H9 (cell line): Measurements from ENCODE around the gene PTK7. TPM values are rescaled to one million over a fixed set of nuclear protein-coding genes. Genes with fewer than 3 reads are reported as not detected.

ENCODE experiments used
- DNase-seq: peaks from one replicate; pipeline ENCODE4 v3.0.0-alpha.2; 2017
- H2AFZ ChIP-seq: one replicate; pipeline ENCODE4 v1.6.1; 2013; ENCODE audit warnings: mild to moderate bottlenecking, low read length, control low read depth, moderate library complexity
- H2AK5ac ChIP-seq: 2 replicates; pipeline ENCODE4 v1.6.1; 2013; ENCODE audit warnings: low read length, control low read depth, mixed read lengths; ENCODE audit not compliant: insufficient read length
- H2BK120ac ChIP-seq: one replicate; pipeline ENCODE4 v1.6.1; 2013; ENCODE audit warnings: low read depth, mild to moderate bottlenecking, low read length, control low read depth, inconsistent platforms; ENCODE audit not compliant: poor library complexity, severe bottlenecking
- H2BK12ac ChIP-seq: 2 replicates; pipeline ENCODE4 v1.6.1; 2013; ENCODE audit warnings: low read length, control low read depth, mixed read lengths, low read depth; ENCODE audit not compliant: insufficient read length
- H2BK15ac ChIP-seq: 2 replicates; pipeline ENCODE4 v1.6.1; 2013; ENCODE audit warnings: low read depth, low read length, control low read depth
- H2BK20ac ChIP-seq: one replicate; pipeline ENCODE4 v1.6.1; 2013; ENCODE audit warnings: low read depth, mild to moderate bottlenecking, low read length, control low read depth, inconsistent platforms; ENCODE audit not compliant: poor library complexity, severe bottlenecking
- H2BK5ac ChIP-seq: 2 replicates; pipeline ENCODE4 v1.6.1; 2013; ENCODE audit warnings: low read length, control low read depth, mixed read lengths; ENCODE audit not compliant: insufficient read length
- H3K14ac ChIP-seq: 2 replicates; pipeline ENCODE4 v1.6.1; 2013; ENCODE audit warnings: low read length, control low read depth; ENCODE audit not compliant: insufficient read depth
- H3K18ac ChIP-seq: 2 replicates; pipeline ENCODE4 v1.6.1; 2013; ENCODE audit warnings: low read depth, mild to moderate bottlenecking, mixed read lengths, low read length, control low read depth; ENCODE audit not compliant: insufficient read length
- H3K23ac ChIP-seq: 2 replicates; pipeline ENCODE4 v1.6.1; 2013; ENCODE audit warnings: low read length, control low read depth, mixed read lengths, low read depth; ENCODE audit not compliant: insufficient read length
- H3K23me2 ChIP-seq: 2 replicates; pipeline ENCODE4 v1.6.1; 2013; ENCODE audit warnings: low read depth, mild to moderate bottlenecking, mixed read lengths, low read length, control low read depth; ENCODE audit not compliant: insufficient read length, poor library complexity, severe bottlenecking
- H3K27ac ChIP-seq: 2 replicates; pipeline ENCODE4 v1.5.1; 2013; ENCODE audit warnings: low read length, control low read depth, mixed read lengths, low read depth; ENCODE audit not compliant: insufficient read length
- H3K27me3 ChIP-seq: 2 replicates; pipeline ENCODE4 v1.6.1; 2013; ENCODE audit warnings: low read length, control low read depth, inconsistent platforms; ENCODE audit not compliant: insufficient read depth
- H3K4ac ChIP-seq: 2 replicates; pipeline ENCODE4 v1.6.1; 2013; ENCODE audit warnings: low read depth, mild to moderate bottlenecking, control low read depth, inconsistent platforms, low read length, moderate library complexity
- H3K4me1 ChIP-seq: 2 replicates; pipeline ENCODE4 v1.6.1; 2013; ENCODE audit warnings: low read length, control low read depth, inconsistent platforms; ENCODE audit not compliant: insufficient read depth
- H3K4me2 ChIP-seq: 2 replicates; pipeline ENCODE4 v1.6.1; 2013; ENCODE audit warnings: low read length, control low read depth, mixed read lengths; ENCODE audit not compliant: insufficient read length, insufficient read depth
- H3K56ac ChIP-seq: 2 replicates; pipeline ENCODE4 v1.6.1; 2013; ENCODE audit warnings: low read depth, mild to moderate bottlenecking, mixed read lengths, low read length, control low read depth; ENCODE audit not compliant: insufficient read length
- H3K79me1 ChIP-seq: 2 replicates; pipeline ENCODE4 v1.6.1; 2013; ENCODE audit warnings: low read depth, mild to moderate bottlenecking, moderate library complexity, low read length, control low read depth, inconsistent platforms; ENCODE audit not compliant: insufficient read depth, poor library complexity, severe bottlenecking
- H3K79me2 ChIP-seq: 2 replicates; pipeline ENCODE4 v1.6.1; 2013; ENCODE audit warnings: low read length, control low read depth, inconsistent platforms; ENCODE audit not compliant: insufficient read depth
- H3K9ac ChIP-seq: 2 replicates; pipeline ENCODE4 v1.6.1; 2013; ENCODE audit warnings: low read length, control low read depth, mixed read lengths; ENCODE audit not compliant: insufficient read length; ENCODE audit errors: extremely low read depth
- H3K9me3 ChIP-seq: one replicate; pipeline ENCODE4 v1.6.1; 2013; ENCODE audit warnings: low read depth, low read length, inconsistent platforms; ENCODE audit not compliant: control insufficient read depth
- H3T11ph ChIP-seq: one replicate; pipeline ENCODE4 v1.6.1; 2013; ENCODE audit warnings: mild to moderate bottlenecking, low read length, control low read depth, inconsistent platforms
- H4K20me1 ChIP-seq: one replicate; pipeline ENCODE4 v1.6.1; 2013; ENCODE audit not compliant: control insufficient read depth, insufficient read length, insufficient read depth
- H4K5ac ChIP-seq: 2 replicates; pipeline ENCODE4 v1.6.1; 2013; ENCODE audit warnings: low read depth, mild to moderate bottlenecking, mixed read lengths, low read length, control low read depth; ENCODE audit not compliant: insufficient read length
- H4K8ac ChIP-seq: replicated peaks from 2 replicates; pipeline ENCODE4 v1.6.1; 2013; ENCODE audit warnings: low read length, control low read depth, mixed read lengths, low read depth; ENCODE audit not compliant: insufficient read length
- H4K91ac ChIP-seq: 2 replicates; pipeline ENCODE4 v1.6.1; 2013; ENCODE audit warnings: low read depth, mild to moderate bottlenecking, moderate library complexity, mixed read lengths, low read length, control low read depth; ENCODE audit not compliant: insufficient read length
- H3K27ac Mint-ChIP-seq, 3 experiments: 2 replicates in 2 of 3; 3 replicates in 1 of 3; pipeline ENCODE4 v1.8.0; 2020 to 2021; ENCODE audit warnings: mixed read lengths in 3 of 3, mild to moderate bottlenecking in 1 of 3, moderate library complexity in 1 of 3
- H3K27me3 Mint-ChIP-seq: 2 replicates; pipeline ENCODE4 v1.8.0; 2021; ENCODE audit warnings: low read depth, mild to moderate bottlenecking, moderate library complexity, mixed read lengths
- H3K36me3 Mint-ChIP-seq, 3 experiments: 2 replicates in 2 of 3; 3 replicates in 1 of 3; pipeline ENCODE4 v1.8.0; 2020 to 2021; ENCODE audit warnings: low read depth in 3 of 3, mixed read lengths in 3 of 3; ENCODE audit not compliant: insufficient read depth in 1 of 3
- H3K4me1 Mint-ChIP-seq, 2 experiments: 2 replicates each; pipeline ENCODE4 v1.8.0; 2020; ENCODE audit warnings: mixed read lengths in 2 of 2
- H3K4me3 Mint-ChIP-seq, 2 experiments: 2 replicates in 1 of 2; 3 replicates in 1 of 2; pipeline ENCODE4 v1.8.0; 2020 to 2021; ENCODE audit warnings: mild to moderate bottlenecking in 2 of 2, mixed read lengths in 2 of 2, moderate library complexity in 1 of 2
- H3K9me3 Mint-ChIP-seq, 2 experiments: 2 replicates in 1 of 2; 3 replicates in 1 of 2; pipeline ENCODE4 v1.8.0; 2020; ENCODE audit warnings: mild to moderate bottlenecking in 2 of 2, mixed read lengths in 2 of 2, moderate library complexity in 1 of 2
- WGBS: extraction: QIAGEN DNeasy Blood & Tissue Kit; methylation state at CpG from one replicate; pipeline ENCODE4 v1.1.7; 2013; ENCODE audit warnings: missing lambda C conversion rate, low lambda C conversion rate, mixed read lengths; ENCODE audit not compliant: insufficient read length; ENCODE audit errors: extremely low coverage; 5-methylcytosine and 5-hydroxymethylcytosine counted together
- total RNA-seq: library from RNA; stranded (reverse); gene quantifications from 2 replicates; pipeline ENCODE4 v1.2.1, GENCODE V29; 2021
- TF ChIP-seq, protein P1 (sequence below): fragments of 200-600 bp; sonication (generic); conservative IDR thresholded peaks from 3 replicates; pipeline ENCODE4 v1.8.0; 2021; ENCODE audit warnings: antibody characterized with exemption, mild to moderate bottlenecking

The PTK7 gene
- total RNA-seq, 1 experiment from 2014 or later = 128 TPM

GRCh38 chr6:43200541-43200940 lies 124.4 kb downstream of the PTK7 start:
- no peak for DNase-seq
- Mint-ChIP-seq H3K4me1 (peaks cover 4 to 10% of the 10 kb centered on the region in 2 experiments; a peak in 3 of 4 replicates), H3K9me3 (no peaks in the 10 kb centered on the region), H3K27me3 (no peaks in the 10 kb centered on the region; the same call in 1 of the 2 replicates), H3K27ac (peak overlapping the region in 1 of 3 experiments; percentile 69; a peak in 3 of 7 replicates), H3K4me3 (no peak overlapping the region), H3K36me3 (peaks cover 1 to 9% (median 4%) of the 10 kb centered on the region in 3 experiments; a peak in 5 of 7 replicates)
- Histone ChIP-seq H3K27me3 (no peaks in the 10 kb centered on the region), H2AFZ (no peak overlapping the region), H3K56ac (no peak overlapping the region), H3K18ac (no peak overlapping the region), H4K91ac (no peak overlapping the region), H2BK12ac (no peak overlapping the region), H3K9me3 (no peaks in the 10 kb centered on the region), H3T11ph (no peak overlapping the region), H2BK15ac (no peak overlapping the region), H3K14ac (no peak overlapping the region), H3K27ac (no peak overlapping the region), H3K4me2 (no peak overlapping the region), H3K23me2 (no peaks in the 10 kb centered on the region), H3K9ac (no peak overlapping the region), H2AK5ac (no peak overlapping the region), H2BK5ac (no peak overlapping the region), H4K5ac (no peak overlapping the region), H2BK20ac (no peak overlapping the region), H3K23ac (no peak overlapping the region), H2BK120ac (no peak overlapping the region), H3K79me2 (no peaks in the 10 kb centered on the region), H3K79me1 (no peaks in the 10 kb centered on the region), H4K20me1 (no peaks in the 10 kb centered on the region), H3K4ac (no peak overlapping the region), H3K4me1 (no peaks in the 10 kb centered on the region), H4K8ac (no peak overlapping the region)
- no CpG with 5 or more reads among the region's 6 CpGs for WGBS
- TF ChIP-seq, protein P1, sequence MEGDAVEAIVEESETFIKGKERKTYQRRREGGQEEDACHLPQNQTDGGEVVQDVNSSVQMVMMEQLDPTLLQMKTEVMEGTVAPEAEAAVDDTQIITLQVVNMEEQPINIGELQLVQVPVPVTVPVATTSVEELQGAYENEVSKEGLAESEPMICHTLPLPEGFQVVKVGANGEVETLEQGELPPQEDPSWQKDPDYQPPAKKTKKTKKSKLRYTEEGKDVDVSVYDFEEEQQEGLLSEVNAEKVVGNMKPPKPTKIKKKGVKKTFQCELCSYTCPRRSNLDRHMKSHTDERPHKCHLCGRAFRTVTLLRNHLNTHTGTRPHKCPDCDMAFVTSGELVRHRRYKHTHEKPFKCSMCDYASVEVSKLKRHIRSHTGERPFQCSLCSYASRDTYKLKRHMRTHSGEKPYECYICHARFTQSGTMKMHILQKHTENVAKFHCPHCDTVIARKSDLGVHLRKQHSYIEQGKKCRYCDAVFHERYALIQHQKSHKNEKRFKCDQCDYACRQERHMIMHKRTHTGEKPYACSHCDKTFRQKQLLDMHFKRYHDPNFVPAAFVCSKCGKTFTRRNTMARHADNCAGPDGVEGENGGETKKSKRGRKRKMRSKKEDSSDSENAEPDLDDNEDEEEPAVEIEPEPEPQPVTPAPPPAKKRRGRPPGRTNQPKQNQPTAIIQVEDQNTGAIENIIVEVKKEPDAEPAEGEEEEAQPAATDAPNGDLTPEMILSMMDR = no peak
